Hepatocyte (in vitro differentiated cells): Measurements from ENCODE around the gene GTPBP4. TPM values are rescaled to one million over a fixed set of nuclear protein-coding genes. Genes with fewer than 3 reads are reported as not detected.

Experiments
- DNase-seq: peaks from one replicate; pipeline ENCODE4 v3.0.0-alpha.2; 2016; ENCODE audit warnings: low spot score
- H2AFZ ChIP-seq: fragments of 200-600 bp; sonication (generic); 2 replicates; pipeline ENCODE4 v1.6.0; 2016; ENCODE audit warnings: antibody characterized with exemption, mild to moderate bottlenecking
- H3K27ac ChIP-seq: fragments of 200-600 bp; sonication (generic); 2 replicates; pipeline ENCODE4 v1.5.1; 2016; ENCODE audit warnings: mild to moderate bottlenecking
- H3K27me3 ChIP-seq: fragments of 200-600 bp; sonication (generic); 2 replicates; pipeline ENCODE4 v1.6.1; 2016
- H3K36me3 ChIP-seq: fragments of 200-600 bp; sonication (generic); replicated peaks from 2 replicates; pipeline ENCODE4 v1.5.1; 2016; ENCODE audit warnings: low read depth; ENCODE audit not compliant: insufficient read depth
- H3K4me1 ChIP-seq: fragments of 200-600 bp; sonication (generic); 2 replicates; pipeline ENCODE4 v1.5.1; 2016; ENCODE audit warnings: mild to moderate bottlenecking, moderate library complexity; ENCODE audit not compliant: insufficient read depth
- H3K4me2 ChIP-seq: fragments of 200-600 bp; sonication (generic); 2 replicates; pipeline ENCODE4 v1.6.0; 2016
- H3K4me3 ChIP-seq: fragments of 200-600 bp; sonication (generic); 2 replicates; pipeline ENCODE4 v1.5.1; 2016; ENCODE audit warnings: mild to moderate bottlenecking
- H3K79me2 ChIP-seq: fragments of 200-600 bp; sonication (generic); 2 replicates; pipeline ENCODE4 v1.6.0; 2017; ENCODE audit warnings: mild to moderate bottlenecking
- H3K9me2 ChIP-seq: fragments of 200-600 bp; sonication (generic); replicated peaks from 2 replicates; pipeline ENCODE4 v1.6.0; 2017; ENCODE audit warnings: mild to moderate bottlenecking; ENCODE audit not compliant: insufficient read depth
- H3K9me3 ChIP-seq: fragments of 200-600 bp; sonication (generic); 2 replicates; pipeline ENCODE4 v1.5.1; 2016; ENCODE audit warnings: low read depth, mild to moderate bottlenecking
- H4K20me1 ChIP-seq: fragments of 200-600 bp; sonication (generic); 2 replicates; pipeline ENCODE4 v1.6.0; 2016; ENCODE audit warnings: mild to moderate bottlenecking; ENCODE audit not compliant: insufficient read depth, poor library complexity, severe bottlenecking
- CTCF ChIP-seq: fragments of 200-600 bp; sonication (generic); IDR thresholded peaks from 2 replicates; pipeline ENCODE4 v1.5.1; 2016; ENCODE audit warnings: antibody characterized with exemption, mild to moderate bottlenecking; ENCODE audit not compliant: poor library complexity
- EZH2 ChIP-seq: fragments of 200-600 bp; sonication (generic); IDR thresholded peaks from 2 replicates; pipeline ENCODE4 v1.6.1; 2016; ENCODE audit warnings: antibody characterized with exemption, mild to moderate bottlenecking, borderline replicate concordance
- EZH2phosphoT487 ChIP-seq: fragments of 200-600 bp; sonication (generic); IDR thresholded peaks from one replicate; pipeline ENCODE4 v1.6.1; 2018; ENCODE audit warnings: antibody characterized with exemption, mild to moderate bottlenecking, low read depth, moderate library complexity; ENCODE audit not compliant: unreplicated experiment, severe bottlenecking
- WGBS: methylation state at CpG from one replicate; pipeline ENCODE4 v1.1.6; 2016; ENCODE audit warnings: low lambda C conversion rate; ENCODE audit errors: missing lambda C conversion rate; 5-methylcytosine and 5-hydroxymethylcytosine counted together
- polyA plus RNA-seq: library from polyadenylated mRNA; unstranded; fragments of >200 nt; fragmentation: Nextera tagmentation; extraction: Ambion mirVana; gene quantifications from 2 replicates; pipeline ENCODE4 v1.2.1, GENCODE V29; 2016
- total RNA-seq: library from RNA; depleted of rRNA; stranded (reverse); fragments of >200 nt; gene quantifications from 2 replicates; pipeline ENCODE4 v1.2.3, GENCODE V29; 2014

The GTPBP4 gene
- total and polyA plus RNA-seq, 2 experiments from 2014 or later = 34.2 to 55.5 TPM

DNA sequence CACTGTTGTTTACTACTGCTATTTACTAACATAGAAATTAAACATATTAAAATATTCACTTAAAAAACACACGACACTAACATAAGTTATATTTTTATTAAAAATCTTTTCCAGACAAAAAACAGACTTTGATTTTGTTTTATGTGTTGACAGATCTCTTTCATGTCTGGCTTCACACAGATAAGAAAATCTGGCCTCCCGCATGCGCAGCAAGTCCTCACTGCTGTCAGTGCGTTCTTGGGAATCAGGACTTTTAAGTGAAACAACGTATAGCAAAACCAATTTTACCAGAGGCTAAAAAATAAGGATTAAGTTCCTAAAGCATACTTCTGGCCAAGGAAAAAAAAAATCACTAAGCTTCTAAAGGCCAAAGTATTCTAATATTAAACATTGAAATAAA lies 61.9 kb downstream of the GTPBP4 start:
- peaks cover 41% of the 10 kb centered on the region for H4K20me1 ChIP-seq
- H3K79me2 ChIP-seq = peaks cover 76% of the 10 kb centered on the region
- peak overlapping the region; percentile 85 for H3K4me2 ChIP-seq
- peak overlapping the region; percentile 61 for H3K4me3 ChIP-seq
- no peak overlapping the region for H2AFZ ChIP-seq
- H3K9me3 ChIP-seq = no peaks in the 10 kb centered on the region
- peaks cover 24% of the 10 kb centered on the region for H3K4me1 ChIP-seq
- no peaks in the 10 kb centered on the region for H3K9me2 ChIP-seq
- TF ChIP-seq EZH2phosphoT487 = no peak
- TF ChIP-seq CTCF = no peak
- TF ChIP-seq EZH2 = no peak
- no peaks in the 10 kb centered on the region for H3K36me3 ChIP-seq
- no peaks in the 10 kb centered on the region for H3K27me3 ChIP-seq
- peak overlapping the region; percentile 94 for H3K27ac ChIP-seq
- 7% methylated on average over 5 of the region's 5 CpGs for WGBS
- DNase-seq = peak; percentile 72

DNA sequence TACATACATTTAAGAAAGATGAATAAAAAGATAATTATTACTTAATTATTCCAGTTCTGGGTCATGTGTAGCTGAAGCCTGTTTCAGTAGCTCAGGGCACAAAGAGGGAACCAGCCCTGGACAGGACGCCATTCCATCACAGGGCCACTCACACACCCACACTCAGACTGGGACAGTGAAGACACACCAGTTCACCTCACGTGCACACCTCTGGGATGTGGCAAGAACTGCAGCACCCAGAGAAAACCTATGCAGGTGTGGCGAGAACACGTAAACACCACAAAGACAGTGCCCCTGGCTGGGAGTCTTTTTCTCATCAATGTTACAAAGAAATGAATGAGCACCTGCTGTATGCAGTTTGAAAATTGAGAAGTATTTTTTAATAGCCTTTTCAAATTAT lies 62.3 kb downstream of the GTPBP4 start:
- Histone ChIP-seq H2AFZ (no peak overlapping the region), H3K4me1 (peaks cover 28% of the 10 kb centered on the region), H3K9me3 (no peaks in the 10 kb centered on the region), H3K79me2 (peaks cover 76% of the 10 kb centered on the region), H3K4me3 (peak overlapping the region; percentile 61), H3K4me2 (peak overlapping the region; percentile 85), H3K9me2 (no peaks in the 10 kb centered on the region), H4K20me1 (peaks cover 40% of the 10 kb centered on the region), H3K27ac (peak overlapping the region; percentile 94), H3K27me3 (no peaks in the 10 kb centered on the region), H3K36me3 (no peaks in the 10 kb centered on the region)
- no peak for TF ChIP-seq EZH2phosphoT487
- no peak for TF ChIP-seq CTCF
- no peak for TF ChIP-seq EZH2
- WGBS = 55% methylated on average over 4 of the region's 4 CpGs
- peak; percentile 70 for DNase-seq

- Histone ChIP-seq H3K79me2 (peaks cover 93% of the 10 kb centered on the region), H2AFZ (no peak overlapping the region), H3K4me1 (peaks cover 37% of the 10 kb centered on the region), H3K9me3 (no peaks in the 10 kb centered on the region), H3K27me3 (no peaks in the 10 kb centered on the region), H3K36me3 (no peaks in the 10 kb centered on the region), H3K9me2 (no peaks in the 10 kb centered on the region), H4K20me1 (peaks cover 23% of the 10 kb centered on the region), H3K4me2 (peak overlapping the region; percentile 86), H3K4me3 (peak overlapping the region; percentile 99), H3K27ac (no peak overlapping the region)
- WGBS = 60% methylated on average over 6 of the region's 6 CpGs
- TF ChIP-seq EZH2 (no peak), EZH2phosphoT487 (no peak), CTCF (no peak)
- no peak for DNase-seq
Observed at GRCh38 chr10:1054684-1055083, 66.5 kb downstream of the GTPBP4 start.
